Loucy (cell line): ENCODE data around the gene CTRL.

Experiments used
- EZH2phosphoT487 ChIP-seq: fragments of 200-600 bp; IDR thresholded peaks from 2 replicates; pipeline ENCODE4 v1.6.1; 2018; ENCODE audit warnings: antibody characterized with exemption, mild to moderate bottlenecking, moderate library complexity, borderline replicate concordance
- TF ChIP-seq, protein P1 (sequence below): fragments of 200-600 bp; sonication (generic); conservative IDR thresholded peaks from 2 replicates; pipeline ENCODE4 v1.5.1; 2014; ENCODE audit warnings: mild to moderate bottlenecking, antibody characterized with exemption, low read length

- no peak for TF ChIP-seq EZH2phosphoT487
- TF ChIP-seq, protein P1, sequence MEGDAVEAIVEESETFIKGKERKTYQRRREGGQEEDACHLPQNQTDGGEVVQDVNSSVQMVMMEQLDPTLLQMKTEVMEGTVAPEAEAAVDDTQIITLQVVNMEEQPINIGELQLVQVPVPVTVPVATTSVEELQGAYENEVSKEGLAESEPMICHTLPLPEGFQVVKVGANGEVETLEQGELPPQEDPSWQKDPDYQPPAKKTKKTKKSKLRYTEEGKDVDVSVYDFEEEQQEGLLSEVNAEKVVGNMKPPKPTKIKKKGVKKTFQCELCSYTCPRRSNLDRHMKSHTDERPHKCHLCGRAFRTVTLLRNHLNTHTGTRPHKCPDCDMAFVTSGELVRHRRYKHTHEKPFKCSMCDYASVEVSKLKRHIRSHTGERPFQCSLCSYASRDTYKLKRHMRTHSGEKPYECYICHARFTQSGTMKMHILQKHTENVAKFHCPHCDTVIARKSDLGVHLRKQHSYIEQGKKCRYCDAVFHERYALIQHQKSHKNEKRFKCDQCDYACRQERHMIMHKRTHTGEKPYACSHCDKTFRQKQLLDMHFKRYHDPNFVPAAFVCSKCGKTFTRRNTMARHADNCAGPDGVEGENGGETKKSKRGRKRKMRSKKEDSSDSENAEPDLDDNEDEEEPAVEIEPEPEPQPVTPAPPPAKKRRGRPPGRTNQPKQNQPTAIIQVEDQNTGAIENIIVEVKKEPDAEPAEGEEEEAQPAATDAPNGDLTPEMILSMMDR, result no peak
Measured at GRCh38 chr16:67934306-67935100, 2.8 kb upstream of the CTRL start.
